Ovary (tissue), 9 donors: Measurements from ENCODE around the gene ZER1. TPM values are rescaled to one million over a fixed set of nuclear protein-coding genes. Genes with fewer than 3 reads are reported as not detected.

Experiments used
- DNase-seq, 5 donors: peaks; one replicate each; pipeline ENCODE4 v3.0.0-alpha.2; 2019 to 2020
- H3K27ac ChIP-seq, 2 donors: fragments of 200-600 bp; one replicate each; pipeline versions ENCODE4 v1.5.1 to v1.8.0; 2019 to 2022
- H3K27me3 ChIP-seq: fragments of 200-600 bp; one replicate; pipeline ENCODE4 v1.8.0; 2022
- H3K36me3 ChIP-seq: fragments of 200-600 bp; sonication (generic); one replicate; pipeline ENCODE4 v1.5.1; 2019
- H3K4me1 ChIP-seq: one replicate; pipeline ENCODE4 v1.8.1; 2013; ENCODE audit warnings: mild to moderate bottlenecking, moderate library complexity; ENCODE audit not compliant: insufficient read depth
- H3K4me3 ChIP-seq: fragments of 200-600 bp; sonication (generic); one replicate; pipeline ENCODE4 v1.5.1; 2017
- H3K9me3 ChIP-seq, 2 donors: fragments of 200-600 bp in 1 of 2; sonication (generic) in 1 of 2; one replicate each; pipeline versions ENCODE4 v1.5.1 to v1.8.1; 2013 to 2019; ENCODE audit warnings: mild to moderate bottlenecking in 1 of 2, moderate library complexity in 1 of 2
- EP300 ChIP-seq: sonication (generic); formaldehyde crosslinking; IDR thresholded peaks from one replicate; pipeline ENCODE4 v1.6.1; 2017; ENCODE audit warnings: antibody characterized with exemption
- POLR2A ChIP-seq: fragments of 450-650 bp; IDR thresholded peaks from one replicate; pipeline ENCODE4 v1.6.1; 2017; ENCODE audit warnings: antibody characterized with exemption, mild to moderate bottlenecking, moderate library complexity
- WGBS, 3 donors: extraction: QIAGEN DNeasy Blood & Tissue Kit in 1 of 3; methylation state at CpG; one replicate each; pipeline versions ENCODE4 v1.1.5 to v1.1.7; 2013 to 2017; 5-methylcytosine and 5-hydroxymethylcytosine counted together
- intact Hi-C, 4 donors: fragments of 100-400 bp; cut with DNase I; formaldehyde crosslinking; loops; one replicate each; pipeline versions ENCODE4 v1.11.0 to v1.15.1; 2022 to 2023
- polyA plus RNA-seq, 2 donors: library from polyadenylated mRNA; stranded (reverse); fragments of 200-250 nt in 1 of 2; fragments of 350-450 nt in 1 of 2; fragmentation: Illumina TruSeq in 1 of 2; extraction: RNeasy Lipid Tissue Mini Kit (QIAGEN cat#74804) in 1 of 2; gene quantifications; one replicate each; pipeline ENCODE4 v1.2.3, GENCODE V29; 2013 to 2014
- total RNA-seq, 7 donors: library from RNA; depleted of rRNA in 2 of 7; stranded (reverse); fragments of >200 nt in 2 of 7; fragmentation: NEBNext Ultra II Directional in 3 of 7; extraction: Animal tissue kit (Norgen Biotek cat#: 25700) in 3 of 7; gene quantifications; one replicate each; pipeline versions ENCODE4 v1.1.0 to v1.2.4, GENCODE V29; 2016 to 2023
- TF ChIP-seq, protein P1 (sequence below), 3 donors: fragments of 450-650 bp in 2 of 3; fragments of 200-600 bp in 1 of 3; IDR thresholded peaks; one replicate each; pipeline versions ENCODE4 v1.5.1 to v1.8.0; 2016 to 2022; ENCODE audit warnings: antibody characterized with exemption in 3 of 3, mild to moderate bottlenecking in 1 of 3
- donor health status: DM: no; HTN: no; CAD: no; lungs with moderate emphysema.
- donor health status: DM: no; HTN: no; CAD: no.
- donor health status: Bipolar disorder and iron deficiency.
- donor health status: DM: yes; HTN: yes; CAD: no.
- donor health status: DM: no; HTN: no; CAD: no.
- donor health status: DM: yes; HTN: yes; CAD: no.

ZER1 gene
- total and polyA plus RNA-seq, 9 donors = 16.3 to 46.1 (median 34.0) TPM

DNA sequence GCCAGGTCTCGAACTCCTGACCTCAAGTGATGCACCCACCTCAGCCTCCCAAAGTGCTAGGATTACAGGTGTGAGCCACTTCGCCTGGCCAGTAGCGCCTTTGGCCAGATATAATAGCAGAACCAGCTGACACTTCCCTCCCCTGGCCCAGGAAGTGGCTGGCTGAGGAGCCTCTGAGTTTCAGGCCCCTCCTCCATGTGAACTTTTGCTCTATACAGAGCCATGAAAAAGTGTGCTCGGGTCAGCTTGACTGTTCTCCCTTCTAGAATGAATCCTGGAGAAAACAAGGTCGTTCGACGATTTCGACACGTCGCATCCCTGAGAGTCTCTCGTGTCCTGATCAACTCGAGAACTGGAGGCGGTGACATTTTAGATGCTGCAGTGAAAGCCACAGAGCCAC lies 39.2 kb downstream of the ZER1 start:
- Histone ChIP-seq H3K36me3 (no peaks in the 10 kb centered on the region), H3K4me3 (no peak overlapping the region), H3K27ac (no peak overlapping the region), H3K27me3 (no peaks in the 10 kb centered on the region), H3K4me1 (no peaks in the 10 kb centered on the region), H3K9me3 (no peaks in the 10 kb centered on the region)
- WGBS, 3 donors = 72 to 84% (median 75%) methylated on average over 13 of the region's 13 CpGs
- intact Hi-C loops = loop anchor here in 1 of 4 donors (10.0 kb wide), 1 partner anchor 192 kb away; the partner anchor contains the start of gene PHYHD1
- no peak for DNase-seq
- TF ChIP-seq EP300 (no peak), POLR2A (no peak)
- TF ChIP-seq, protein P1, sequence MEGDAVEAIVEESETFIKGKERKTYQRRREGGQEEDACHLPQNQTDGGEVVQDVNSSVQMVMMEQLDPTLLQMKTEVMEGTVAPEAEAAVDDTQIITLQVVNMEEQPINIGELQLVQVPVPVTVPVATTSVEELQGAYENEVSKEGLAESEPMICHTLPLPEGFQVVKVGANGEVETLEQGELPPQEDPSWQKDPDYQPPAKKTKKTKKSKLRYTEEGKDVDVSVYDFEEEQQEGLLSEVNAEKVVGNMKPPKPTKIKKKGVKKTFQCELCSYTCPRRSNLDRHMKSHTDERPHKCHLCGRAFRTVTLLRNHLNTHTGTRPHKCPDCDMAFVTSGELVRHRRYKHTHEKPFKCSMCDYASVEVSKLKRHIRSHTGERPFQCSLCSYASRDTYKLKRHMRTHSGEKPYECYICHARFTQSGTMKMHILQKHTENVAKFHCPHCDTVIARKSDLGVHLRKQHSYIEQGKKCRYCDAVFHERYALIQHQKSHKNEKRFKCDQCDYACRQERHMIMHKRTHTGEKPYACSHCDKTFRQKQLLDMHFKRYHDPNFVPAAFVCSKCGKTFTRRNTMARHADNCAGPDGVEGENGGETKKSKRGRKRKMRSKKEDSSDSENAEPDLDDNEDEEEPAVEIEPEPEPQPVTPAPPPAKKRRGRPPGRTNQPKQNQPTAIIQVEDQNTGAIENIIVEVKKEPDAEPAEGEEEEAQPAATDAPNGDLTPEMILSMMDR (IDR thresholded peaks at IDR 0.05) = no peak

DNA sequence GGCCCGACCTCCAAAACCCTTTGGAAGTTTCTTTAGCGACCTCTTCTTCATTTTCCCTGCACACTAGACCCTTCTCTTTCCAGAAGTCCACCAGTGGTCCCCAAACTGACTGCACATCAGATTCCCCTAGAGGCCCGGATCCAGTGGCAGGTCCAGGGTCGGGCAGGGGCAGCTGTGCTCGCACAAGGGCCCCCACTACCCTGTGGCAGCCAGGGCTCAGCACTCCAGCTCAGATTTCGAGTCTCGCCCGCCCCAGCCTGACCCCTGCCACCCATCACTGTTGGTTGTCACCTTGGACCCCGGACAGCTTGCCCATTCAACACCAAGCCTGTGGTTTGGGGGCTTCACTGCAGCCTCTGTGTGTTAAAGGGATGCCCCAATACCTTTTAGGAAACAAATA lies 40.0 kb downstream of the ZER1 start:
- Histone ChIP-seq H3K27ac (no peak overlapping the region), H3K4me3 (no peak overlapping the region), H3K27me3 (no peaks in the 10 kb centered on the region), H3K9me3 (no peaks in the 10 kb centered on the region), H3K4me1 (no peaks in the 10 kb centered on the region), H3K36me3 (no peaks in the 10 kb centered on the region)
- 81 to 83% (median 81%) methylated on average over 9 of the region's 9 CpGs for WGBS, 3 donors
- no peak for DNase-seq
- TF ChIP-seq EP300 (no peak), POLR2A (no peak)
- TF ChIP-seq, protein P1 (IDR thresholded peaks at IDR 0.05) = no peak
- intact Hi-C loops = loop anchor here in 1 of 4 donors (10.0 kb wide), 1 partner anchor 193 kb away; the partner anchor contains the start of gene PHYHD1

DNA sequence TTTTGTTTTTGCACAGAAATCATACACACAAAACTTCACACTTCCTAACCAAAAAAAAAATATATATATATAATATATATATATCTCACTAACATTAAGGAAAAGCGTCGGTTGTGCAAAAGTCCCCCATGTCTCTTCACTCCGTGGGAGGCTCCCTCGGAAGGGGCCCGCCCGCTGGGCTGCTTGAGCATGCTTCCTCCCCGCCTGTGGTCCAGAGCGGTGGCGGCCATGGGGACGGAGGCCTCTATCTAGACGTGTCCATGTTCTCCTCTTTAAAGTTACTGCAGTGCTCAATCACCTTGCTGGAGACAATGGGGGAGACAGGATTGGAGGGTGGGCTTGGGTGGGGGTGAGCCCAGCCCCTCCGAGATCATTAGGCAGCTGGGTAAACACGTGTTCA lies 40.6 kb downstream of the ZER1 start:
- no peaks in the 10 kb centered on the region for H3K9me3 ChIP-seq
- TF ChIP-seq EP300 (no peak), POLR2A (no peak)
- TF ChIP-seq, protein P1 (IDR thresholded peaks at IDR 0.05) = no peak
- H3K27me3 ChIP-seq = no peaks in the 10 kb centered on the region
- no peak overlapping the region for H3K27ac ChIP-seq
- no peaks in the 10 kb centered on the region for H3K4me1 ChIP-seq
- no peak overlapping the region for H3K4me3 ChIP-seq
- intact Hi-C loops = loop anchor here in 1 of 4 donors (10.0 kb wide), 1 partner anchor 194 kb away; the partner anchor contains the start of gene PHYHD1
- no peak for DNase-seq
- no peaks in the 10 kb centered on the region for H3K36me3 ChIP-seq
- 69 to 73% (median 73%) methylated on average over 13 of the region's 13 CpGs for WGBS, 3 donors

DNA sequence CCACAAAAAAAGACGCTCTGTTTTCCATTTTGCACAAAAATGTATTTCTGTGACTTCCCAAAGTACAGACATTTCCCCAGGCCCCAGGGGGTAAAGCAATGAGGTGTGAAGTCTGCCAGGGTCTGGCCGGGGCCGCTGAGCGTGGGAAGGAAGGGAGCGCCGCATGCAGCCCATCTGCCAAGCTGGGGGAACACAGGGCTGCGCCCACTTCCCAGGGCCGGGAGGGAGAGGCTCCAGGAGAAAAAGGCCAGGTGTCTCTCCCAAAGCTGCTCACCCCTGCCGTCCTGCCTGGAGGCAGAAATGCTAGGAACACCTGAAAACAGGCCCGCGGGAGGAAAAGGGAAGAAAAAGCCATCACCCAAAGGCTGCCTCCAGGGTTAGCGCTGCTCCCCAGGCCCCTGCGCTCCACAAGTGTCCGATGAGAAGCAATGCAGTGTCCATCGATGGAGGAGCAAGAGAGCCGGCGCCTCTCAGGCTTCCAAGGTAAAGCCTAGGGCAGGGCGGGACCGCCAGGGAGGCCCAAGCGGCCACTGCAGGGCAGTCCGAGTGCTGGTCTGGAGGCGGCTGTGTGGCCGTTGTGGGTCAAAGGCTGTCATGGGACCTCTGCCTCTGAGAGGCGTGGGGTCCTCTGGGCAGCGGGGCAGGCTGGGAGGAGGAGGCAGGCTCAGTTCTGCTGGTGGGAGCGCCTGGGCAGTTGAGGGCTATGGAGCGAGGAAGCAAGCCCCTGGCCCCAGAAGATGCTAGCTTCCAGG lies 41.8 kb downstream of the ZER1 start:
- Histone ChIP-seq H3K36me3 (no peaks in the 10 kb centered on the region), H3K27me3 (no peaks in the 10 kb centered on the region), H3K4me3 (no peak overlapping the region), H3K4me1 (no peaks in the 10 kb centered on the region), H3K27ac (no peak overlapping the region), H3K9me3 (no peaks in the 10 kb centered on the region)
- DNase-seq = no peak
- intact Hi-C loops = loop anchor here in 1 of 4 donors (10.0 kb wide), 1 partner anchor 195 kb away; the partner anchor contains the start of gene PHYHD1
- TF ChIP-seq, protein P1 (IDR thresholded peaks at IDR 0.05) = no peak
- TF ChIP-seq POLR2A (no peak), EP300 (no peak)
- 84 to 87% (median 84%) methylated on average over 27 of the region's 27 CpGs for WGBS, 3 donors
